GM19468 (cell line): Measurements from ENCODE around the gene LSG1.
A peak's percentile ranks its signal among the peaks of the same experiment; 100 is the strongest.
"Not testable (repeated sequence)": the region's sequence is repeated elsewhere in the genome, so short reads cannot be mapped to it uniquely, and the experiment has no call there.

Experiments used
- ATAC-seq: cut with Tn5 transposase; IDR thresholded peaks from one replicate; pipeline ENCODE4 v1.9.1; 2021; ENCODE audit warnings: mild to moderate bottlenecking, moderate library complexity, moderate number of reproducible peaks; ENCODE audit not compliant: unreplicated experiment; ENCODE audit errors: extremely low read depth

The LSG1 gene

DNA sequence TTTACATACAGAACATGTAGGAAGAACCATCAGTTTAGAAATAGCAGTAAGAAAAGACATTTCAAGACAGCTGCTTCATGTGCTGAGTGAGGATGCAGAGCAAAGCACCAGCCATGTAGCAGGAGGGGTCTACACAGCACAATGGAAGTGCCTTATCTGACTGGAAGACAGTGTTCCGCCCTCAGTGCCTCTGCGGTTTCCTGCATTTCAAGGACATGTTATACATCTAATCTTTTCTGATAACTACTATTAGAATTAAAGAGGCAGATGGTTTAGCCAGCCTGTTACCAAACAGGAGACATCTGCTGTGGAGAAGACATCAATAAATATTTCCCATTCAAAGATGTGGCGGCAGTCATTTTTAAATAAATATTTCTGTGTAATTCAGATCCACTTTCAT, 10.6 kb downstream of the LSG1 start:
- no peak for ATAC-seq

GRCh38 chr3:194659778-194660177, 12.2 kb downstream of the LSG1 start:
- ATAC-seq, result no peak

DNA sequence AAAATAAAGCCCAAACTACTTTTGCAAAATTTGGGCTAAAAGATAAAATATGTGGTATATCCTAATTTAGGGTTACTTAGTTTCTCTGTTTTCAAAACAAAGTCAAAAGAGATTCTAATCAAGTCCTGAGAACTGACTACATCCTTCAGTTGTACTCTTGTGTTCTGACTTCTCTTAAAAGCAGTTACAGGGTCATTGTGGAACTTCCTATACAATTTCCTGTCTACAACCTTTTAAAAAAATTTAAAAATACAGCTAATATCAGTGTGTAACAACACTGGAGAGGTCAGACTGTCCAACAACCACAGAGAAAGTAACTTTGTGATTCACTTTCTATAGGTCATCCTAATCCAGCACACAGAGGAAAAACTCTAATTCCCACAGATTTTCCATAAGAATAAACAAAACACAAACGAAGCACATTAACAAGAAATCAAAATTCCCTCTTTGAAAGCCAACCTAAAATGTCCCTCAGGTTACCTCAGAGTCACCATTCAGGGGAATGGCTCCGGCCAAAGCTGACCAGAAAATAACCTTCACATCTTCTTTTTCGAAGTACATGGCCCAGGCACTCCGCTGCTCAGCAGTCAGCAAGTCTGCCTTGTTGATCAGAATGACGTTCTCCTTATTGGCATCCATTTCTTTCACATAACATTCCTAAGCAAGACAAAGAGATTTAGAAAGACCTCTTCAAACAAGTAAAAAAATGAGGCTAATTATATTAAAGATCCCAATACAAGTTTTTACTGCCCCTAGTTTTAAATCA, 13.3 kb downstream of the LSG1 start:
- ATAC-seq, result no peak

DNA sequence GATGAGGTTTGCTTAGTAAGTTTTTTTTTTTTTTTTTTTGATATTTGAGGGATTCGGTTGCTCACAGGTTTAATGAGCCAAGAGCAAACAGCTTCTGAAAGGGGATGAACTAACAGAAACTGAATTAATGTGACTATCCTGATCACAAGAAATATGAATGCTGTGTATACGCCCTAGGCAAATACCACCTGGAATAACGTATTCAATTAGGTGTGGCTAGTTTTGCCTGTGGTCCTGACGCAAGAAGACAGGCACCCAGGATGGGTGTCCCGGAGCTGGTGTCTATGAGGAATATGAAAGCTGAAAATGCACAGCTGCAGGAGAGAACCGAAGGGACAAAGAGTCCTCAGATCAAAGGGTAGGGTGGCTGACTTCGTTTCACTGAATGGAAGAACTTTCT, 14.6 kb downstream of the LSG1 start:
- no peak for ATAC-seq

DNA sequence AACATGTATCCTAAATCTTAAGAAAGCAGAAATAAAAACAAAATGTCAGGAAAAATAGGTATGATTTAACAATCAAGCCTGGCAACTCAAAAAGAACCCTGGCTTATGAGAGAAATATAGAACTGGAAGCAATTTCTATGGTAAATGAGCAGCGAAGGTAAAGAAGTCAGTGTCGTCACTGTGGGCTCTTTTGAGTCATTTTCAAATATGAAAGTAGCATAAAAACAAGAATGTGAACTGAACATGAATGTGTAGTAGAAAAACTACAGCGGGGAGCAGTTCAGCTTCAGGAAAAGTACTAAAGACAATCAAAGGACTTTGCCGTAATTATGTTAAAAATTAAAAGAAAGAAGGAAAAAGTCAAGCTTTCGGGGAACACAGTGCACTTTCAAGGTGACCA, 17.5 kb downstream of the LSG1 start:
- ATAC-seq, result peak; percentile 52

GRCh38 chr3:194647747-194648146, 24.2 kb downstream of the LSG1 start:
- no peak for ATAC-seq

GRCh38 chr3:194642769-194643168, 29.2 kb downstream of the LSG1 start:
- no peak for ATAC-seq

GRCh38 chr3:194640829-194641228, 31.2 kb downstream of the LSG1 start:
- ATAC-seq, result no peak

- no peak for ATAC-seq
Measured at GRCh38 chr3:194638991-194639605, 32.9 kb downstream of the LSG1 start.

GRCh38 chr3:194637541-194638400, 34.2 kb downstream of the LSG1 start:
- no peak for ATAC-seq

GRCh38 chr3:194637066-194637465, 34.9 kb downstream of the LSG1 start:
- ATAC-seq, result no peak

GRCh38 chr3:194633349-194634004, 38.5 kb downstream of the LSG1 start, which contains the start of gene TMEM44:
Gene TMEM44 (minus strand): TSS chr3:194633419. CDS start chr3:194633215, 204 bp downstream.
- ATAC-seq, result peak; percentile 46

DNA sequence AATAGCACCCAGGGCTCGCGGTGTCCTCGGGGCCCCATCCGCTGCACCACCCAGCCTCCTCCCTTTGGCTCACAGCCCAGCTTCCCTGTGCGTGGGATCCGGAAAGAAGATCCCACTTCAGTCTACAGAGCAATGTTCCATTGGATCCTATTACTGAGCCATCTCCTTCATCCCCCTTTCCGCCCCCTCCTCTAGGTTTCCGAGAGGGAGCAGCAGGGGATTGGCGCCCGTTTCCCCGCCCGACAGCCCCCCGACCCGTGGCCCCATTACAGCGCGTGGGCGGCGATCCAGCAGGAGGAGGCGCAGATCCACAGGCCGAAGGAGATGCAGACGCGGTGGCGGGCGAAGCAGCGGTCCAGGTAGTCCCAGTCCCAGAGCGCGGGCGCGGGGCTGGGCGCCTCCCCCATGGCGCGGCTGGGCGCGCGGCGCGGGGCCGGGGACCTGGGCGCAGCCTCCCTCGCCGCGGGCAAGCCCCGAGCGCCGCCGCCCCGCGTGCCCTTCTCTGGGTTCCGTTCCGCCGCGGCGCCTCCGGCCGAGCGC, 39.1 kb downstream of the LSG1 start:
- peak; percentile 20 for ATAC-seq

DNA sequence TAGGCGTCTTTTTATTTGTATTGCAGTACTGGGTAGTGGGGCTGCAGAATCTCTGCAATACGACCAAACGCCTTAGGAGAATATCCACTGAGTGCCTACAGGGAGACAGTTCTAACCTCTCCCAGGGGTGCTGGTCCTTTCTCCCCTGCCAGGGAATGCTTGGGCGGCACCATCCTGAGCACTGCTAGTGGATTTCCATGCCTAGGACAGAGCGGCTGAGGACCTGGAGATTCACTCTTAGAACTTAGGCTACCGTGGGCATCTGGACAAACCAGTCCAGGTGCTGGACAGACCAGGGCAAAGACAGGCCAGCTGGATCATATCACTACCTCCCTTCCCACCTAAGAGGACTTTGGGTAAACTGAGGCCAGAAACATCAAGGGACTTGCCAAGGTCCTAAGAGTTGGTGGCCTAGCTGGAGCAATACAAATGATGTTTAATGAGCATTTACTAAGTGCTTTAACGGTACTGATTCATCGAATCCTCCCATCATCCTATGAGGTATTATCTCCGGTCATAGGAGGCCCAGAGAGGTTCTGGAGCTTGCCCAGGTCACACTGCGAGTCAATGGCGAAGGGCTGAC, 39.7 kb downstream of the LSG1 start:
- ATAC-seq, result no peak

DNA sequence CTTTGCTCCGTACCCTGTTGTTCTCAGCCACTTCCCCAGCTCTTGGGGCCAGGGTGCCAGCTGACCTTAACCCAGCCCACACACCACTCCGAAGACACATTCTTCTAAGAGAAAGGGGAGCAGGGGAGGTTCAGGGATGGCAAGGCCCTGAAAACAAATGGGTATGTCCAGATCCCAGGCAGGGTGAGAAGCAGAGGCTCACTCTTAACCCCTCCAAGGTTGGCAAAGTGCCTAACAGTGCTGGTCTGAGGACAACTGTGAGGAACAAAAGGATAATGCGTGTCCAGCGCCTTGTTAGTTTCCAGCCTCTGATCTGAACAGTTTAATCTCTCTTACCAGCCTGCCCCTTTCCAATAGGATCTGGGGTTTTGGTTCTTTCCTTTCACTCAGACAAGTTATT, 40.3 kb downstream of the LSG1 start:
- ATAC-seq, result no peak

- not testable (repeated sequence) for ATAC-seq
Measured at GRCh38 chr3:194630681-194631080, 41.3 kb downstream of the LSG1 start.

GRCh38 chr3:194624956-194625355, 47.0 kb downstream of the LSG1 start:
- no peak for ATAC-seq

DNA sequence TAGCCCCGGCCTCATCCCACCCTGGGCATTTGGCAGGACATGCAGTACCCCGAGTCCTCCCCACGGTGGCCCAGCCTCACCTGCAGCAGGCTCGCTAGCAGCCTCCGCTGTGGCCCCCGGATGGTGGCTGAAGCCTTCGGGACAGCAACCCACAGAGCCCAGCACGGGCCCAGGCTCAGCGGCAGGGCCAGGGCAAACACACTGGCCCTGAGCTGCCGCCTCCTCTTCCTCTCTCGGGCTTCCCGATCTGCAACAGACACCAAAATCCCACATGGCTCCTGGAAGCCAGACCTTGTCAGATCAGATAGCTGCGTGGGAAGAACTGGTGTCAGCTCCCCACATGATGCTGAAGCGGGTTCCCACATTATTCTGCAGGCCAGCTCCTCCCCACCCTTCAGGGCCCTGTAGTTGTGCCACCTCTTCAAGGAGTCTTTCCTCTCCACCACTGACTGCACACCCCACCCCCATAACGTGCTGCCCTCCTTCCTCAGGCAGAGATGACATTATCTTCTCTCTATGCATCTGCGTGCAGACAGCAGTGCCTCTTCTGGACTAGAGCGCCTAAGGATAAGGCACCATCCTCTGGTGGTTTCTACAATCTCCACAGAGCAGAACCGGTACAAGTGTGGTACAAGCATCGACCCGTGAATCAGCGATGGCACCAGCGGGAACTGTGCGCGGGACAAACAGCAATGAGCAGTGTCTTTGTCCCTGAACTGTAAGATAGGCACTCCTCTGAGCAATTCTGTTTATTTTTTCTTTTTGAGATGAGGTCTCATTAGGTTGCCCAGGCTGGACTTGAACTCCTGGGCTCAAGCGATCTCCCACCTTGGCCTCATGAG, 48.3 kb downstream of the LSG1 start:
- no peak for ATAC-seq
